Tongue (tissue), 2 donors: ENCODE results near the gene FIGN. TPM values are rescaled to one million over a fixed set of nuclear protein-coding genes. Genes with fewer than 3 reads are reported as not detected.

ENCODE experiments used
- DNase-seq: peaks from one replicate; pipeline ENCODE4 v3.0.0-alpha.2; 2015
- total RNA-seq: library from RNA; depleted of rRNA; stranded (reverse); fragments of >200 nt; gene quantifications from one replicate; pipeline ENCODE4 v1.2.3, GENCODE V29; 2014

The FIGN gene
- total RNA-seq, 1 donor from 2014 or later = 1.9 TPM

DNA sequence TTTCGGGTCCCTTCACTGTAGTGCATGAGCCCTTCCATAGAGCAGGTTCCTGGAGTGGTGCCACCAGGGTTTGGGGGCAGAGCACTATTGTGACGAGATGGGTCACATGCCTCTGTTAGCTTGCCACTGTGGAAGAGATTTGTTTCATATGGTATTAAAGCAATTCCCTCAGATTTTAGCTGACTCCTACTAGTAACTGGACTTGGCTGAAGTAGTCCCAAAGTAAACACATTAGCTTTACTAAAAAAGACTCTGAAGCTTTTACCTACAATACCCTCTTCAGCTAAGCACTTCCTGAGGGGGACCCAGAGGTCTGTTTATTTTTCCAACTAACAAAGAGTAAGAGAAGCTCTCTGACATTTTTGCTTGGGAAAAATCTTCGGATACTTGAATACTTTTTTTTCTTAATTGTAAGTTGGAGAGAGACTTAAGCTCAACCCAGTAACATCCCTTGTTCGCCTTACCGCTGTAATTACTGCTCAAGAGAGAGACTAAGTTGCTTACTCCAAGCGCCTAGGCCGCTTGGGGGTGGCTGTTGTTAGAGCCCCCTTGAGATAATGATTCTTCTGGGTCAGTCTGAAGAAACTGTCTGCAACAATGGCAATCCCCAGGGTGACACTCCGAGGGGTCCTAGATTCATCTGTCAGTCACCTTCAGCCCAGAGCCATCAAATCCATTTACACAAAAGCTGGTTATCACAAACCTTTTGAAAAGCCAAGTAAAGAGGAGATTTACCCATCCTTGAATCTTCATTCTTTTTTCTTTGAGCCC, 177.4 kb downstream of the FIGN start:
- peak; percentile 13 for DNase-seq

- no peak for DNase-seq
Observed at GRCh38 chr2:163556511-163556910, 179.3 kb downstream of the FIGN start.

GRCh38 chr2:163554864-163555263, 180.9 kb downstream of the FIGN start:
- DNase-seq = no peak

- DNase-seq = peak; percentile 52
Observed at GRCh38 chr2:163553601-163554000, 182.2 kb downstream of the FIGN start.

GRCh38 chr2:163552758-163553157, 183.1 kb downstream of the FIGN start:
- no peak for DNase-seq

DNA sequence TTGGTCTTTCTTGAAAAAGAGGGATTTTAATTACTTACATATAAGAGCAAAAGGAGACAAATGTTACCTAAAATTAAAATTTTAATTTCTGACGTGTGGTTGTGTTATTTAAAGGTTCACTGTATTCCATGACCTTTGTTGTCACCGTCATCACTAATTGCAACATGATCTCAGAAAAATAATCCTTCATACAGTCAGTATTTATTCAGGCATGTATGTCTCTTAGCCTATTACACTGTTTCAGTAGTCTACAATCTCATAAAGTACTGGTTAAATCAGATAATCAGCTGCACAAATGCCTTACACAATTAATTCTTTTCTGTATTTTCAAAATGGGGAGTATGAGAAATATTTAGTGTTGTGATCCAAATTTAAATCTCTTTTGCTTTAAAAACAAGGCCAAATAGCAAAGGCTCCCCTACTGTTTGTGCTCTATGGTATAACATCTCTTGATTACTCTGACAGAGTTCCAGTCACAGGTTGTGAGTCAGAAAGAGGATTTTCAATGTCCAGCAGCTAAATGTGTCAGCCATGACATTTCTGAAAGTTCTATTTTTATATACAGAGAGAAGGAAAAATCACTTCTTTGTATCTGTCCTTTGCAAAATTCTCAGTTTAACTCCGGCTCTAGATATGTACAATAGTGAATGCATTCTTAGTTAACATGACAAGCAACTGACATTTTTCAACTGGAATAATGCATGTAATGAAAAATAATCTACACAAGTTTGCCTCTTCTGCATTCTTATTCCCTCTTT, 184.0 kb downstream of the FIGN start:
- DNase-seq = peak; percentile 13

DNA sequence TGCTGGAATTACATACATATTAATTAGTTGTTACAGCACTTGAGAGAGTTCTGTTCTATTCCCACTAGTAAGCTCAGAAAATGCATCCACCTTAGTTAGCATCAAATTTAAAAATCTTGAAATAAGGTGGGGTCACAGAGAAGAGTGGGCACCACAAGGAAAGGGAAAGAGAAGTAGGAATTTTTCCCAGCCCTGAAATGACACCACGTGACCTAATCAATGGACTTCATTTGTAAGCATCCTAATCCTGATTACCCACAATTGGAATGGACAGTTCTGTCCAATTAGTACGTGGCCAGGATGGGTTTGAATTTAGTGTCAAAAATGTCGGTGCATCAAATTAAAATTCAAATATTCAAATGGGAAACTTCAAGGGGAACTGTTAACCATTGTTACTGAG, 186.8 kb downstream of the FIGN start:
- no peak for DNase-seq
